HEK293 (cell line): ENCODE measurements around the gene IRF2.
A peak's percentile ranks its signal among the peaks of the same experiment; 100 is the strongest.

Source experiments
- CTCF ChIA-PET: fragments of 350-600 bp; formaldehyde crosslinking; extraction: SDS; loops from one replicate; lab custom pipeline; 2021; ENCODE audit warnings: antibody characterized with exemption; lab: Yijun Ruan, JAX
- POLR2A ChIA-PET: fragments of 300-600 bp; formaldehyde crosslinking; extraction: SDS; loops from one replicate; lab custom pipeline; 2020; ENCODE audit warnings: antibody characterized with exemption, inconsistent platforms; lab: Yijun Ruan, JAX
- H3K27ac ChIP-seq: fragments of 200-500 bp; sonication (Bioruptor generic); 2 replicates; pipeline ENCODE4 v1.5.1; 2014; ENCODE audit warnings: low read depth, low read length, control low read depth, inconsistent platforms; ENCODE audit errors: extremely low read depth
- H3K36me3 ChIP-seq, 2 experiments: fragments of 200-500 bp in 1 of 2; sonication (Bioruptor generic) in 1 of 2; 1 replicate in 1 of 2; 2 replicates in 1 of 2; pipeline ENCODE4 v1.5.1; 2014 to 2017; ENCODE audit warnings: inconsistent platforms in 2 of 2, low read length in 2 of 2; ENCODE audit not compliant: control insufficient read depth in 2 of 2, insufficient read depth in 1 of 2
- H3K4me1 ChIP-seq: fragments of 200-500 bp; sonication (Bioruptor generic); 2 replicates; pipeline ENCODE4 v1.5.1; 2014; ENCODE audit warnings: mild to moderate bottlenecking, low read length, inconsistent platforms; ENCODE audit not compliant: control insufficient read depth, insufficient read depth
- H3K4me3 ChIP-seq: 2 replicates; pipeline ENCODE4 v1.5.1; 2011; ENCODE audit warnings: low read depth, mild to moderate bottlenecking, control low read depth, low read length, moderate library complexity
- H3K9me3 ChIP-seq: fragments of 200-500 bp; sonication (Bioruptor generic); 2 replicates; pipeline ENCODE4 v1.5.1; 2014; ENCODE audit warnings: low read depth, low read length, inconsistent platforms; ENCODE audit not compliant: control insufficient read depth, insufficient read depth
- ATF2 ChIP-seq: fragments of 450-650 bp; formaldehyde crosslinking; IDR thresholded peaks from 2 replicates; pipeline ENCODE4 v1.5.1; 2016; ENCODE audit warnings: missing biosample characterization, missing genetic modification characterization, low read depth
- HOXA7 ChIP-seq: sonication (generic); formaldehyde crosslinking; IDR thresholded peaks from 2 replicates; pipeline ENCODE4 v1.8.1; 2022; ENCODE audit warnings: missing genetic modification reagents, borderline replicate concordance
- OSR2 ChIP-seq: fragments of 450-650 bp; formaldehyde crosslinking; IDR thresholded peaks from 2 replicates; pipeline ENCODE4 v1.5.1; 2016; ENCODE audit warnings: missing biosample characterization, missing genetic modification characterization
- PRDM1 ChIP-seq: fragments of 450-650 bp; formaldehyde crosslinking; IDR thresholded peaks from 2 replicates; pipeline ENCODE4; 2016; ENCODE audit warnings: missing biosample characterization, missing genetic modification characterization
- RBAK ChIP-seq: fragments of 450-650 bp; formaldehyde crosslinking; IDR thresholded peaks from 2 replicates; pipeline ENCODE4 v1.5.1; 2016; ENCODE audit warnings: missing biosample characterization, missing genetic modification characterization
- SCRT2 ChIP-seq: fragments of 450-650 bp; formaldehyde crosslinking; IDR thresholded peaks from 2 replicates; pipeline ENCODE4 v1.5.1; 2016; ENCODE audit warnings: missing biosample characterization, missing genetic modification characterization
- YY1 ChIP-seq: fragments of 450-650 bp; formaldehyde crosslinking; IDR thresholded peaks from 2 replicates; pipeline ENCODE4 v1.5.1; 2018; ENCODE audit warnings: missing biosample characterization, missing genetic modification characterization
- ZFP3 ChIP-seq: fragments of 450-650 bp; formaldehyde crosslinking; IDR thresholded peaks from 2 replicates; pipeline ENCODE4 v1.5.1; 2016; ENCODE audit warnings: low read depth, missing biosample characterization, missing genetic modification characterization
- ZIC2 ChIP-seq: fragments of 450-650 bp; formaldehyde crosslinking; IDR thresholded peaks from 2 replicates; pipeline ENCODE4 v1.5.1; 2016; ENCODE audit warnings: missing biosample characterization, missing genetic modification characterization
- ZNF324 ChIP-seq: fragments of 450-650 bp; formaldehyde crosslinking; IDR thresholded peaks from 2 replicates; pipeline ENCODE4 v1.5.1; 2016; ENCODE audit warnings: missing biosample characterization, missing genetic modification characterization
- ZNF416 ChIP-seq: fragments of 450-650 bp; formaldehyde crosslinking; IDR thresholded peaks from 2 replicates; pipeline ENCODE4 v1.5.1; 2016; ENCODE audit warnings: missing biosample characterization, missing genetic modification characterization
- ZNF423 ChIP-seq: fragments of 450-650 bp; formaldehyde crosslinking; IDR thresholded peaks from 2 replicates; pipeline ENCODE4 v1.5.1; 2016; ENCODE audit warnings: missing biosample characterization, missing genetic modification characterization
- ZNF426 ChIP-seq: fragments of 450-650 bp; formaldehyde crosslinking; IDR thresholded peaks from 2 replicates; pipeline ENCODE4 v1.5.1; 2017; ENCODE audit warnings: missing biosample characterization, missing genetic modification characterization, mild to moderate bottlenecking, inconsistent platforms, moderate library complexity
- ZNF626 ChIP-seq: fragments of 450-650 bp; sonication (Bioruptor Pico); formaldehyde crosslinking; IDR thresholded peaks from 2 replicates; pipeline ENCODE4 v1.5.1; 2018; ENCODE audit warnings: missing biosample characterization, missing genetic modification characterization, inconsistent platforms
- ZNF660 ChIP-seq: fragments of 450-650 bp; IDR thresholded peaks from 2 replicates; pipeline ENCODE4 v1.5.1; 2018; ENCODE audit warnings: missing biosample characterization, mild to moderate bottlenecking, missing genetic modification characterization
- ZNF664 ChIP-seq: fragments of 450-650 bp; formaldehyde crosslinking; IDR thresholded peaks from 2 replicates; pipeline ENCODE4 v1.5.1; 2016; ENCODE audit warnings: missing biosample characterization, missing genetic modification characterization
- ZSCAN30 ChIP-seq: fragments of 450-650 bp; IDR thresholded peaks from 2 replicates; pipeline ENCODE4 v1.5.1; 2018; ENCODE audit warnings: missing biosample characterization, mild to moderate bottlenecking, missing genetic modification characterization, moderate library complexity
- TF ChIP-seq, protein P1 (sequence below): fragments of 450-650 bp; formaldehyde crosslinking; IDR thresholded peaks from 2 replicates; pipeline ENCODE4 v1.5.1; 2016; ENCODE audit warnings: missing biosample characterization, missing genetic modification characterization
- TF ChIP-seq, protein P2 (sequence below): fragments of 450-650 bp; formaldehyde crosslinking; IDR thresholded peaks from 2 replicates; pipeline ENCODE4 v1.5.1; 2016; ENCODE audit warnings: missing biosample characterization, missing genetic modification characterization, borderline replicate concordance

The IRF2 gene

DNA sequence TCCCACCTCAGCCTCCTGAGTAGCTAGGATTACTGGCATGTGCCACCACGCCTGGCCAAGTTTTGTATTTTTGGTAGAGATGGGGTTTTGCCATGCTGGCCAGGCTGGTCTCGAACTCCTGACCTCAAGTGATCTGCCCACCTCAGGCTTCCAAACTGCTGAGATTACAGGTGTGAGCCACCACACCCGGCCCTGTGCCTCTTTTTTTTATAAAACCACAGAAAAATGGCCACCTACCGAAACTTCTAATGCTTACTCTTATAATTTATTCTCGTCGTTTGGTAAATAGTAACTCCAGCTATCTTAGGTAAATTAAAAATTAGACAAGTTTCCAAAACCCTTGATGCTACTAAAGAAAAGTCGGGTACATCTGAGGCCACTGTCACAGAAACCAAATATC, 54.4 kb downstream of the IRF2 start (continued):
- TF ChIP-seq, protein P1, sequence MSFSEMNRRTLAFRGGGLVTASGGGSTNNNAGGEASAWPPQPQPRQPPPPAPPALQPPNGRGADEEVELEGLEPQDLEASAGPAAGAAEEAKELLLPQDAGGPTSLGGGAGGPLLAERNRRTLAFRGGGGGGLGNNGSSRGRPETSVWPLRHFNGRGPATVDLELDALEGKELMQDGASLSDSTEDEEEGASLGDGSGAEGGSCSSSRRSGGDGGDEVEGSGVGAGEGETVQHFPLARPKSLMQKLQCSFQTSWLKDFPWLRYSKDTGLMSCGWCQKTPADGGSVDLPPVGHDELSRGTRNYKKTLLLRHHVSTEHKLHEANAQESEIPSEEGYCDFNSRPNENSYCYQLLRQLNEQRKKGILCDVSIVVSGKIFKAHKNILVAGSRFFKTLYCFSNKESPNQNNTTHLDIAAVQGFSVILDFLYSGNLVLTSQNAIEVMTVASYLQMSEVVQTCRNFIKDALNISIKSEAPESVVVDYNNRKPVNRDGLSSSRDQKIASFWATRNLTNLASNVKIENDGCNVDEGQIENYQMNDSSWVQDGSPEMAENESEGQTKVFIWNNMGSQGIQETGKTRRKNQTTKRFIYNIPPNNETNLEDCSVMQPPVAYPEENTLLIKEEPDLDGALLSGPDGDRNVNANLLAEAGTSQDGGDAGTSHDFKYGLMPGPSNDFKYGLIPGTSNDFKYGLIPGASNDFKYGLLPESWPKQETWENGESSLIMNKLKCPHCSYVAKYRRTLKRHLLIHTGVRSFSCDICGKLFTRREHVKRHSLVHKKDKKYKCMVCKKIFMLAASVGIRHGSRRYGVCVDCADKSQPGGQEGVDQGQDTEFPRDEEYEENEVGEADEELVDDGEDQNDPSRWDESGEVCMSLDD = no peak
- TF ChIP-seq ZNF324 (tag by site-specific recombination) (no peak), ZNF664 (tag by site-specific recombination) (no peak)
- TF ChIP-seq, protein P2, sequence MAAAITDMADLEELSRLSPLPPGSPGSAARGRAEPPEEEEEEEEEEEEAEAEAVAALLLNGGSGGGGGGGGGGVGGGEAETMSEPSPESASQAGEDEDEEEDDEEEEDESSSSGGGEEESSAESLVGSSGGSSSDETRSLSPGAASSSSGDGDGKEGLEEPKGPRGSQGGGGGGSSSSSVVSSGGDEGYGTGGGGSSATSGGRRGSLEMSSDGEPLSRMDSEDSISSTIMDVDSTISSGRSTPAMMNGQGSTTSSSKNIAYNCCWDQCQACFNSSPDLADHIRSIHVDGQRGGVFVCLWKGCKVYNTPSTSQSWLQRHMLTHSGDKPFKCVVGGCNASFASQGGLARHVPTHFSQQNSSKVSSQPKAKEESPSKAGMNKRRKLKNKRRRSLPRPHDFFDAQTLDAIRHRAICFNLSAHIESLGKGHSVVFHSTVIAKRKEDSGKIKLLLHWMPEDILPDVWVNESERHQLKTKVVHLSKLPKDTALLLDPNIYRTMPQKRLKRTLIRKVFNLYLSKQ (tag by site-specific recombination) = no peak

- no peaks in the 10 kb centered on the region for H3K9me3 ChIP-seq
- no peak overlapping the region for H3K27ac ChIP-seq
- TF ChIP-seq ZNF660 (tag by site-specific recombination) (no peak), ZSCAN30 (no peak), SCRT2 (tag by site-specific recombination) (peak; percentile 59; the same call in 1 of the 2 replicates), PRDM1 (tag by site-specific recombination) (0 out of 2 replicates have a peak, but pooled peaks have one; percentile 33), ZIC2 (tag by site-specific recombination) (no peak), OSR2 (tag by site-specific recombination) (no peak), RBAK (no peak), ZNF416 (no peak), ZNF626 (tag by site-specific recombination) (no peak), YY1 (tag by site-specific recombination) (no peak), ZFP3 (tag by site-specific recombination) (no peak)
- TF ChIP-seq, all 188 proteins: peak for 2
- H3K36me3 ChIP-seq = peaks cover 0 to 34% of the 10 kb centered on the region in 2 experiments; a peak in 2 of 3 replicates
- no peaks in the 10 kb centered on the region for H3K4me1 ChIP-seq
- ChIA-PET POLR2A (no interaction called here), CTCF (no interaction called here)
- no peak overlapping the region for H3K4me3 ChIP-seq
Measured at GRCh38 chr4:184417802-184418511, 56.4 kb downstream of the IRF2 start.

GRCh38 chr4:184416913-184417734, 57.2 kb downstream of the IRF2 start:
- H3K36me3 ChIP-seq = peaks cover 0 to 32% of the 10 kb centered on the region in 2 experiments; a peak in 2 of 3 replicates
- no peaks in the 10 kb centered on the region for H3K4me1 ChIP-seq
- ChIA-PET POLR2A (no interaction called here), CTCF (no interaction called here)
- no peak overlapping the region for H3K27ac ChIP-seq
- no peaks in the 10 kb centered on the region for H3K9me3 ChIP-seq
- H3K4me3 ChIP-seq = no peak overlapping the region
- TF ChIP-seq ZIC2 (tag by site-specific recombination) (no peak), ZSCAN30 (no peak), ZNF426 (tag by site-specific recombination) (no peak), ATF2 (tag by site-specific recombination) (no peak), ZNF416 (no peak), ZNF423 (tag by site-specific recombination) (no peak), HOXA7 (CRISPR knock-in tag) (no peak)
